Endodermal cell (in vitro differentiated cells): ENCODE results near the gene TRAF3. TPM values are rescaled to one million over a fixed set of nuclear protein-coding genes. Genes with fewer than 3 reads are reported as not detected.

ENCODE experiments used
- DNase-seq: peaks from one replicate; pipeline ENCODE4 v3.0.0-alpha.2; 2017
- H3K27ac ChIP-seq: 2 replicates; pipeline ENCODE4 v1.5.1; 2013; ENCODE audit warnings: mild to moderate bottlenecking, low read depth, low read length, moderate library complexity
- H3K27me3 ChIP-seq: 2 replicates; pipeline ENCODE4 v1.6.1; 2013; ENCODE audit warnings: mild to moderate bottlenecking, low read length, moderate library complexity; ENCODE audit not compliant: insufficient read depth, control insufficient read depth, poor library complexity, severe bottlenecking
- H3K36me3 ChIP-seq: 2 replicates; pipeline ENCODE4 v1.7.0; 2013; ENCODE audit warnings: mild to moderate bottlenecking, low read length, moderate library complexity; ENCODE audit not compliant: control insufficient read depth, insufficient read depth
- H3K4me1 ChIP-seq: one replicate; pipeline ENCODE4 v1.7.0; 2013; ENCODE audit warnings: low read length; ENCODE audit not compliant: control insufficient read depth, insufficient read depth
- H3K4me3 ChIP-seq: 2 replicates; pipeline ENCODE4 v1.5.1; 2013; ENCODE audit warnings: mild to moderate bottlenecking, low read length, moderate library complexity
- H3K9ac ChIP-seq: 2 replicates; pipeline ENCODE4 v1.6.1; 2013; ENCODE audit warnings: mild to moderate bottlenecking, low read length, moderate library complexity; ENCODE audit not compliant: poor library complexity, severe bottlenecking; ENCODE audit errors: extremely low read depth
- H3K9me3 ChIP-seq: 2 replicates; pipeline ENCODE4 v1.6.1; 2013; ENCODE audit warnings: mild to moderate bottlenecking, low read length, moderate library complexity; ENCODE audit not compliant: control insufficient read depth
- H3K27ac Mint-ChIP-seq: 2 replicates; pipeline ENCODE4 v1.8.0; 2020; ENCODE audit warnings: mixed read lengths
- H3K27me3 Mint-ChIP-seq: 2 replicates; pipeline ENCODE4 v1.8.0; 2021; ENCODE audit warnings: mild to moderate bottlenecking, mixed read lengths; ENCODE audit not compliant: insufficient read depth
- H3K36me3 Mint-ChIP-seq: 2 replicates; pipeline ENCODE4 v1.8.0; 2020; ENCODE audit warnings: low read depth, mixed read lengths
- H3K4me1 Mint-ChIP-seq: 2 replicates; pipeline ENCODE4 v1.8.0; 2020; ENCODE audit warnings: mixed read lengths
- H3K4me3 Mint-ChIP-seq: 2 replicates; pipeline ENCODE4 v1.8.0; 2020; ENCODE audit warnings: mild to moderate bottlenecking, moderate library complexity, mixed read lengths
- H3K9me3 Mint-ChIP-seq: 2 replicates; pipeline ENCODE4 v1.8.0; 2020; ENCODE audit warnings: mild to moderate bottlenecking, mixed read lengths
- CTCF ChIP-seq: fragments of 200-600 bp; sonication (generic); conservative IDR thresholded peaks from 2 replicates; pipeline ENCODE4 v1.5.0; 2021; ENCODE audit warnings: antibody characterized with exemption, mild to moderate bottlenecking
- WGBS, 2 experiments: methylation state at CpG; one replicate each; pipeline versions ENCODE4 v1.1.5 to v1.1.7; 2013; ENCODE audit warnings: missing lambda C conversion rate in 2 of 2, mixed read lengths in 1 of 2; ENCODE audit not compliant: insufficient coverage in 1 of 2, insufficient read length in 1 of 2; 5-methylcytosine and 5-hydroxymethylcytosine counted together
- total RNA-seq, 2 donors: library from RNA; stranded (reverse); fragmentation: NEBNext Ultra II Directional in 1 of 2; extraction: Animal tissue kit (Norgen Biotek cat#: 25700) in 1 of 2; gene quantifications; 2 replicates in 1 of 2; 3 replicates in 1 of 2; pipeline ENCODE4 v1.2.1, GENCODE V29; 2021

The TRAF3 gene
- total RNA-seq, 2 donors from 2014 or later = 16.7 to 23.8 TPM

- no peak for DNase-seq
- TF ChIP-seq CTCF = no peak
- Mint-ChIP-seq H3K4me1 (no peaks in the 10 kb centered on the region), H3K27ac (no peak overlapping the region), H3K36me3 (peaks cover 42% of the 10 kb centered on the region), H3K9me3 (no peaks in the 10 kb centered on the region), H3K4me3 (no peak overlapping the region), H3K27me3 (peaks cover 34% of the 10 kb centered on the region)
- no peaks in the 10 kb centered on the region for H3K9me3 ChIP-seq
- H3K27ac ChIP-seq = no peak overlapping the region
- no peak overlapping the region for H3K9ac ChIP-seq
- H3K4me3 ChIP-seq = no peak overlapping the region
- peaks cover 13% of the 10 kb centered on the region for H3K36me3 ChIP-seq
- H3K27me3 ChIP-seq = peaks cover 35% of the 10 kb centered on the region
- H3K4me1 ChIP-seq = peaks cover 3% of the 10 kb centered on the region
- 93 to 94% methylated on average over 12 to 20 of the region's 26 CpGs for WGBS, 2 experiments
These were observed 155.4 kb downstream of the TRAF3 start for GRCh38 chr14:102932484-102933248.

- Mint-ChIP-seq H3K36me3 (peaks cover 49% of the 10 kb centered on the region), H3K9me3 (no peaks in the 10 kb centered on the region), H3K4me3 (no peak overlapping the region), H3K27me3 (peaks cover 25% of the 10 kb centered on the region), H3K4me1 (no peaks in the 10 kb centered on the region), H3K27ac (no peak overlapping the region)
- H3K4me1 ChIP-seq = no peaks in the 10 kb centered on the region
- peaks cover 25% of the 10 kb centered on the region for H3K27me3 ChIP-seq
- no peak overlapping the region for H3K4me3 ChIP-seq
- H3K9me3 ChIP-seq = no peaks in the 10 kb centered on the region
- 94 to 95% methylated on average over 15 to 20 of the region's 20 CpGs for WGBS, 2 experiments
- TF ChIP-seq CTCF = no peak
- H3K9ac ChIP-seq = no peak overlapping the region
- DNase-seq = no peak
- peaks cover 21% of the 10 kb centered on the region for H3K36me3 ChIP-seq
- H3K27ac ChIP-seq = no peak overlapping the region
These were observed 156.5 kb downstream of the TRAF3 start for GRCh38 chr14:102933618-102934231.

GRCh38 chr14:102935756-102936155, 158.5 kb downstream of the TRAF3 start:
- no peak overlapping the region for H3K4me3 Mint-ChIP-seq
- no peaks in the 10 kb centered on the region for H3K9me3 Mint-ChIP-seq
- TF ChIP-seq CTCF = no peak
- WGBS, 2 experiments = 94% methylated on average over 4 of the region's 4 CpGs; no CpG with 5 or more reads in 1 of the 2 experiments
- Histone ChIP-seq H3K4me3 (no peak overlapping the region), H3K27ac (no peak overlapping the region), H3K9me3 (no peaks in the 10 kb centered on the region), H3K36me3 (peaks cover 38% of the 10 kb centered on the region), H3K9ac (no peak overlapping the region), H3K27me3 (peaks cover 7% of the 10 kb centered on the region), H3K4me1 (no peaks in the 10 kb centered on the region)
- H3K27ac Mint-ChIP-seq = no peak overlapping the region
- H3K36me3 Mint-ChIP-seq = peaks cover 62% of the 10 kb centered on the region
- DNase-seq = no peak
- peaks cover 11% of the 10 kb centered on the region for H3K27me3 Mint-ChIP-seq
- no peaks in the 10 kb centered on the region for H3K4me1 Mint-ChIP-seq
